ENCODE measurements around the gene XCL1.
"Not testable (repeated sequence)": the region's sequence is repeated elsewhere in the genome, so short reads cannot be mapped to it uniquely, and the experiment has no call there.

Gene XCL1

GRCh38 chr1:168554603-168555483, 21.6 kb upstream of the XCL1 start:
- H3K27ac Mint-ChIP-seq, result no peak overlapping the region
- H3K36me3 Mint-ChIP-seq (ENCODE audit: low read depth), result no peaks in the 10 kb centered on the region
- H3K4me3 Mint-ChIP-seq, result no peak overlapping the region
- peaks cover 2% of the 10 kb centered on the region for H3K27me3 Mint-ChIP-seq (ENCODE audit: low read depth)
- H3K9me3 Mint-ChIP-seq, result no peaks in the 10 kb centered on the region
- H3K4me1 Mint-ChIP-seq (ENCODE audit: low read depth), result peaks cover 22% of the 10 kb centered on the region

DNA sequence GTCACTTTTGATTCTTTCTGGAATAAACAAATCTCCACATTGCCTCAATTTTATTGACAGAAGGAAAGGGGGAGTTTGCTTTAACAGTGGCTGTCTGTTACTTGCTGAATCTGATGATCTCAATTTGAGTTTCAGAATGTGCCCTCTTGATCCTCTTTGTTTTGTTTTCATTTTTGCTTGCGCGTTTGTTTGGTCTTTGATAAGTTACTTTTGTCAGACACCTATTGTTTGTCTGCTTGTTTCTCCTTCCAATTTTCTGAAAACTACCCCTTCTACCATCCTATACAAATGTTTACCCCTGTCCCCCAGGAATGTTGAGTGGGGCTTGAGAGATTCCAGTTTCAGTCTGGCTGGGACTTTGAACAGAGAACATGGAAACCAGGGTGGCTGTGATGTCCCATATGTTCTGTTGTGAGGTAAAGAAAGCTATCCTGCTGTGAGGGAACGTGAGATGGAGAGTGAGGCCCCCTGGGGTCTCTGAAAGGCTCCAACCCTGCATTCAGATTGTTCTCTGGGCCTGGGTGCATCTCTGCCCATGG, 20.8 kb upstream of the XCL1 start:
- Mint-ChIP-seq H3K9me3 (no peaks in the 10 kb centered on the region), H3K36me3 (ENCODE audit: low read depth) (no peaks in the 10 kb centered on the region), H3K4me1 (ENCODE audit: low read depth) (peaks cover 22% of the 10 kb centered on the region), H3K27me3 (ENCODE audit: low read depth) (peaks cover 9% of the 10 kb centered on the region), H3K4me3 (no peak overlapping the region), H3K27ac (no peak overlapping the region)

GRCh38 chr1:168556647-168557046, 19.8 kb upstream of the XCL1 start:
- H3K36me3 Mint-ChIP-seq (ENCODE audit: low read depth), result no peaks in the 10 kb centered on the region
- peaks cover 22% of the 10 kb centered on the region for H3K4me1 Mint-ChIP-seq (ENCODE audit: low read depth)
- no peaks in the 10 kb centered on the region for H3K9me3 Mint-ChIP-seq
- H3K4me3 Mint-ChIP-seq, result no peak overlapping the region
- H3K27ac Mint-ChIP-seq, result no peak overlapping the region
- peaks cover 14% of the 10 kb centered on the region for H3K27me3 Mint-ChIP-seq (ENCODE audit: low read depth)

DNA sequence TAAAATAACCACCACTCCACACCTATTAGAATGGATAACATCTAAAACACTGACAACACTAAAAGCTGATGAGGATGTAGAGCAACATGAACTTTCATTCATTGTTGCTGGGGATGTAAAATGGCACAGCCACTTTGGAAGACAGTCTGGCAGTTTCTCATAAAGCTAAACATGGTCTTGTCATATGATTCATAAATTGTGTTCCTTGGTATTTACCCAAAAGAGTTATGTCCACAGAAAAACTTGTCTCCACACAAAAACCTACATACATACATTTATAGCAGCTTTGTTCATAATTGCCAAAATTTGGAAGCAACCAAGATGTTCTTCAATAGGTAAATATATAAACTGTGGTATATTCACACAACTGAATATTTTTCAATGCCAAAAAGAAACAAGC, 16.0 kb upstream of the XCL1 start:
- Mint-ChIP-seq H3K4me3 (no peak overlapping the region), H3K36me3 (ENCODE audit: low read depth) (peaks cover 11% of the 10 kb centered on the region), H3K27ac (no peak overlapping the region), H3K9me3 (peaks cover 11% of the 10 kb centered on the region), H3K4me1 (ENCODE audit: low read depth) (peaks cover 14% of the 10 kb centered on the region), H3K27me3 (ENCODE audit: low read depth) (peaks cover 41% of the 10 kb centered on the region)

- peaks cover 44% of the 10 kb centered on the region for H3K27me3 Mint-ChIP-seq (ENCODE audit: low read depth)
- no peak overlapping the region for H3K4me3 Mint-ChIP-seq
- H3K4me1 Mint-ChIP-seq (ENCODE audit: low read depth), result peaks cover 9% of the 10 kb centered on the region
- H3K9me3 Mint-ChIP-seq, result peaks cover 11% of the 10 kb centered on the region
- peaks cover 11% of the 10 kb centered on the region for H3K36me3 Mint-ChIP-seq (ENCODE audit: low read depth)
- H3K27ac Mint-ChIP-seq, result no peak overlapping the region
Measured at GRCh38 chr1:168561989-168562388, 14.4 kb upstream of the XCL1 start.

DNA sequence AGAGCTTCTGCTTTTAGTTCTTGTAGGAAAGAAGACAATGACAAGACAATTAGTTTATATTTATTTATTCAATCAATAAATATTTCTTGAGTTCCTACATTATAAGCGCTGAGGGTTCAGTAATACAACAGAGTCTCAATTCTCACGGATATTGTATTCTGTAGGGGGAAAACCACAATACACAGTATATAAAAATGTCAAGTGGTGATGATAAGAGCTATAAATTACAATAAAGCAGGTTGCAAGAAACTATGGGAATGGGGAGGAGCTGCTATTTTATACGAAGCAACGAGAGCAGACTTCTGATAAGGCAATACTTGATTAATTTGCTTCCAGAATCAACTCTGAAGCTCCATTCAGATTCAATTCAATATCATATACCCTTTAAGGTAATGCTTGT, 10.6 kb upstream of the XCL1 start:
- peaks cover 46% of the 10 kb centered on the region for H3K27me3 Mint-ChIP-seq (ENCODE audit: low read depth)
- no peaks in the 10 kb centered on the region for H3K4me1 Mint-ChIP-seq (ENCODE audit: low read depth)
- peaks cover 11% of the 10 kb centered on the region for H3K36me3 Mint-ChIP-seq (ENCODE audit: low read depth)
- H3K9me3 Mint-ChIP-seq, result peaks cover 11% of the 10 kb centered on the region
- no peak overlapping the region for H3K4me3 Mint-ChIP-seq
- H3K27ac Mint-ChIP-seq, result no peak overlapping the region

DNA sequence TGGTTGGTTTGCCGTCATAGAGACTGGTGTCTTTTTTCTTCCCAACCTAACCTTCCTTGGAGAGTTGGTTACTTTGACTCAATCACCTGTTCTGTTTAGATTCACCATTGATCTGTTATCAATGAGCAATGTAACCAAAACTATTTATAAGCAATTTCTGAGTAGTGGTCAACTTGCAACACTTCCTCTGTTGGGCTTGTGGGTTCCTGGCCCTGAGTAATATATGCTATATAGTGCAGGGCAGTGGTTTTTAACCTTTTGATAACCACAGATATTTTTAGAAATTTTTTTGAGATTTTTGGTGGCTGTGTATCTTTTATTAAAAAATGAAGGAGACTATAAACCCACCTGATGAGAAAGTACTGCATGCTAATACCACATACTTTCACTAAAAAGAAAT, 9.4 kb upstream of the XCL1 start:
- Mint-ChIP-seq H3K4me3 (no peak overlapping the region), H3K9me3 (peaks cover 8% of the 10 kb centered on the region)

GRCh38 chr1:168567568-168567967, 8.8 kb upstream of the XCL1 start:
- no peak overlapping the region for H3K4me3 Mint-ChIP-seq
- H3K27ac Mint-ChIP-seq, result no peak overlapping the region
- H3K36me3 Mint-ChIP-seq (ENCODE audit: low read depth), result peaks cover 8% of the 10 kb centered on the region
- peaks cover 41% of the 10 kb centered on the region for H3K27me3 Mint-ChIP-seq (ENCODE audit: low read depth)
- H3K4me1 Mint-ChIP-seq (ENCODE audit: low read depth), result peaks cover 6% of the 10 kb centered on the region
- H3K9me3 Mint-ChIP-seq, result peaks cover 7% of the 10 kb centered on the region

More for the DNA sequence above, 9.4 kb upstream of the XCL1 start:
- Mint-ChIP-seq H3K27me3 (ENCODE audit: low read depth) (peaks cover 43% of the 10 kb centered on the region), H3K36me3 (ENCODE audit: low read depth) (peaks cover 9% of the 10 kb centered on the region), H3K4me1 (ENCODE audit: low read depth) (peaks cover under 1% of the 10 kb centered on the region), H3K27ac (no peak overlapping the region)

DNA sequence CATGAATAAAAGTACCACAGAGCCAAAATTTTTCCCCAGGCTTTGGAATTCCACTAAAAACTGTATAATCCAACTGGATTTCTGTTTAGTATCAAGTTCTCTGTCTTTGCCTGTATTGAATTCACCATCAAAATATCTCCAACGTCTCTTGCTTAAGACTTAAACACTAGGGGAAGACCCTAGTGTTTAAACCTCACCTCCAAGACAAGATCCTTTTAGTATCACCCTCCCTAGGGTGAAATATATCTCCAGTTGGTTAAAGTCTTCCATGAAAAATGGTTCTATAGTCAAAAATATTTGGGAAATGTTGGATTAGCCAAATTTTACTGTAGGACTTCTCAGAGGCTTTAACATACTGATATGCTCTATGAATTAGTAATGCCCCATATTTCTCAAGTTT, 8.1 kb upstream of the XCL1 start:
- Mint-ChIP-seq H3K4me1 (ENCODE audit: low read depth) (peaks cover 7% of the 10 kb centered on the region), H3K9me3 (no peaks in the 10 kb centered on the region), H3K27ac (no peak overlapping the region), H3K36me3 (ENCODE audit: low read depth) (peaks cover 3% of the 10 kb centered on the region), H3K4me3 (no peak overlapping the region), H3K27me3 (ENCODE audit: low read depth) (peaks cover 33% of the 10 kb centered on the region)

DNA sequence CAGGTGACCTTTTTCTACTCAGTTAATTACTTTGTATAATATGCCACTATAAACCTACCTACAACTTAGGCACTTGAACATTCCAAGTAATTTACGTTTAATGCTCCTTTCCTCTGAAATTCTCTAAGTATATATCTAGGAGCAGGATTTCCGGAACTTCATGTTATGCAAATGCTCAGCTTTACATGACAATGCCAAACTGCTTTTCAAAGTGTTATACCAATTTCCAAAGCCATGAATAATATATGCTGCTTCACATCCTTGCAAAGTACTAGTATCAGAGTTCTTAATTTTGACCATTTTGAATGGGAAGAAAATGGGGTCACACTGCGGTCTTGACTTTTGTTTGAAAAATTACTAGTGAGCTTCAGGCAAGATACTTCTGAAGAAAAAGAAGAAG, 5.8 kb upstream of the XCL1 start:
- Mint-ChIP-seq H3K27me3 (ENCODE audit: low read depth) (peaks cover 24% of the 10 kb centered on the region), H3K9me3 (no peaks in the 10 kb centered on the region), H3K36me3 (ENCODE audit: low read depth) (peaks cover 3% of the 10 kb centered on the region), H3K27ac (no peak overlapping the region), H3K4me3 (no peak overlapping the region), H3K4me1 (ENCODE audit: low read depth) (peaks cover 20% of the 10 kb centered on the region)

- Mint-ChIP-seq H3K9me3 (no peaks in the 10 kb centered on the region), H3K4me3 (no peak overlapping the region), H3K4me1 (ENCODE audit: low read depth) (peaks cover 23% of the 10 kb centered on the region), H3K27ac (no peak overlapping the region), H3K27me3 (ENCODE audit: low read depth) (peaks cover 24% of the 10 kb centered on the region), H3K36me3 (ENCODE audit: low read depth) (peaks cover 3% of the 10 kb centered on the region)
Measured at GRCh38 chr1:168572633-168573032, 3.8 kb upstream of the XCL1 start.

- not testable (repeated sequence) for H3K9me3 Mint-ChIP-seq; H3K36me3 Mint-ChIP-seq (ENCODE audit: low read depth); H3K27ac Mint-ChIP-seq; H3K4me3 Mint-ChIP-seq
- peaks cover 12% of the 10 kb centered on the region for H3K27me3 Mint-ChIP-seq (ENCODE audit: low read depth)
- H3K4me1 Mint-ChIP-seq (ENCODE audit: low read depth), result peaks cover 23% of the 10 kb centered on the region
Measured at GRCh38 chr1:168574234-168574633, 2.2 kb upstream of the XCL1 start.

DNA sequence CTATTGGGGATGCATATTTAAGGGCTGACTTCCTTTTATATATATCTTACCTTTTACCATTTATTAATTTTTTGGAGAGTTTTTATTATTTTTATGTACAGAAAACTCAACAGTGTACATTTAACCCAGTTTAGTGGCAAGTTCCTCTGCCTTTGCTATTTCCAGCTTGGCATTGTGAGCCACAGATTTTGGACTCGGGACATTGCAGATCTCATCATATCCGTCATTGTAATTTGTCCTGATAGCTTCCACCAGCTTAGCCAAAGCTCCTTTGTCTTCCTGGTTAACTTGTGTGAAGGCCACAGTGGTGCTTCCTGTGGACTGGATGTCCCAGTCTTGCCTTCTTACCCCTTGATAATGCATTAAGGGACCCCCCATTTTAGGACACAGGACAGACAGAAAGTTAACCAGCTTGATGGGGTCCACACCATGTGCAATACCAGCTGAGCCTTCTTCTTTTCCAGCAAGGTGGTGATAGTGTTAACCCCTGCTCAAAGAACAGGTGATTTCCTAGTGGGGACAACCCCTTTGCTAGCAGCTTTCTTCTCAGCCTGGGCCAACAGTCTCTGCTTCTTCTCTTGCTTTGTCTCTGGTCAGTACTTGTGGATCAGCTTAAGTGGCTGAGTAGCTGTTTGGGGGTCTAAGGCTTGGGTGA, 2.3 kb downstream of the XCL1 start:
- peaks cover 14% of the 10 kb centered on the region for H3K4me1 Mint-ChIP-seq (ENCODE audit: low read depth)
- H3K9me3 Mint-ChIP-seq; H3K27me3 Mint-ChIP-seq (ENCODE audit: low read depth); H3K4me3 Mint-ChIP-seq; H3K36me3 Mint-ChIP-seq (ENCODE audit: low read depth); H3K27ac Mint-ChIP-seq: not testable (repeated sequence)

- H3K27me3 Mint-ChIP-seq (ENCODE audit: low read depth); H3K4me3 Mint-ChIP-seq; H3K4me1 Mint-ChIP-seq (ENCODE audit: low read depth); H3K36me3 Mint-ChIP-seq (ENCODE audit: low read depth); H3K27ac Mint-ChIP-seq; H3K9me3 Mint-ChIP-seq: not testable (repeated sequence)
Measured at GRCh38 chr1:168580290-168580689, 3.9 kb downstream of the XCL1 start.

DNA sequence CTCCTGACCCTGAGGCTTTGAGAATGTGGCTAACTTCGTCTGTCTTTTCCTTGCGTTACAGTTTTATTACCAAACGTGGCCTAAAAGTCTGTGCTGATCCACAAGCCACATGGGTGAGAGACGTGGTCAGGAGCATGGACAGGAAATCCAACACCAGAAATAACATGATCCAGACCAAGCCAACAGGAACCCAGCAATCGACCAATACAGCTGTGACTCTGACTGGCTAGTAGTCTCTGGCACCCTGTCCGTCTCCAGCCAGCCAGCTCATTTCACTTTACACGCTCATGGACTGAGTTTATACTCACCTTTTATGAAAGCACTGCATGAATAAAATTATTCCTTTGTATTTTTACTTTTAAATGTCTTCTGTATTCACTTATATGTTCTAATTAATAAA, 4.6 kb downstream of the XCL1 start:
- H3K36me3 Mint-ChIP-seq (ENCODE audit: low read depth), result not testable (repeated sequence)

More for the DNA sequence above, 4.6 kb downstream of the XCL1 start:
- H3K27ac Mint-ChIP-seq; H3K27me3 Mint-ChIP-seq (ENCODE audit: low read depth); H3K9me3 Mint-ChIP-seq; H3K4me3 Mint-ChIP-seq; H3K4me1 Mint-ChIP-seq (ENCODE audit: low read depth): not testable (repeated sequence)
